ENCODE results near the gene CAV1. TPM values are rescaled to one million over a fixed set of nuclear protein-coding genes. Genes with fewer than 3 reads are reported as not detected.
A peak's percentile ranks its signal among the peaks of the same experiment; 100 is the strongest.

Gene CAV1
- total and polyA plus RNA-seq, 2 experiments from 2014 or later: 16.0 to 21.1 TPM

- TF ChIP-seq ZNF462 (CRISPR knock-in tag; IDR thresholded peaks at IDR 0.05) (no peak), EZH2phosphoT487 (IDR thresholded peaks at IDR 0.05; ENCODE audit: unreplicated experiment) (no peak), POLR2AphosphoS5 (IDR thresholded peaks at IDR 0.05; ENCODE audit: low read depth) (no peak), EZH2 (IDR thresholded peaks at IDR 0.05; ENCODE audit: low read depth, unreplicated experiment) (no peak), ZNF114 (CRISPR knock-in tag; IDR thresholded peaks at IDR 0.05) (no peak)
- Histone ChIP-seq H3K36me3 (ENCODE audit: insufficient read depth) (no peaks in the 10 kb centered on the region), H3K4me3 (no peak overlapping the region), H4K20me1 (replicated peaks; ENCODE audit: insufficient read depth) (no peaks in the 10 kb centered on the region), H2AFZ (no peak overlapping the region), H3K27ac (ENCODE audit: low read depth) (no peak overlapping the region), H3F3A (replicated peaks; ENCODE audit: low read depth) (no peaks in the 10 kb centered on the region), H3K27me3 (ENCODE audit: insufficient read depth) (no peaks in the 10 kb centered on the region), H3K9me2 (ENCODE audit: insufficient read depth) (no peaks in the 10 kb centered on the region), H3K4me1 (ENCODE audit: insufficient read depth) (peaks cover 26% of the 10 kb centered on the region), H3K4me2 (peak overlapping the region; percentile 13; the same call in 1 of the 2 replicates), H3K79me2 (replicated peaks; ENCODE audit: insufficient read depth) (no peaks in the 10 kb centered on the region)
- Mint-ChIP-seq H3K4me3 (no peak overlapping the region), H3K4me1 (peaks cover 34% of the 10 kb centered on the region), H3K27ac (no peak overlapping the region), H3K27me3 (ENCODE audit: insufficient read depth, low read depth, poor library complexity) (peaks cover 22% of the 10 kb centered on the region), H3K36me3 (ENCODE audit: low read depth) (no peaks in the 10 kb centered on the region), H3K9me3 (no peaks in the 10 kb centered on the region)
- ATAC-seq (no peak), DNase-seq (ENCODE audit: low spot score) (no peak)
Observed at GRCh38 chr7:116521046-116521664, 3.7 kb upstream of the CAV1 start.

- ATAC-seq (no peak), DNase-seq (ENCODE audit: low spot score) (peak; percentile 66)
- no peaks in the 10 kb centered on the region for H3K36me3 Mint-ChIP-seq (ENCODE audit: low read depth)
- H3K9me3 Mint-ChIP-seq: no peaks in the 10 kb centered on the region
- Histone ChIP-seq H3K27me3 (ENCODE audit: insufficient read depth) (peaks cover 7% of the 10 kb centered on the region), H3K79me2 (replicated peaks; ENCODE audit: insufficient read depth) (no peaks in the 10 kb centered on the region), H4K20me1 (replicated peaks; ENCODE audit: insufficient read depth) (no peaks in the 10 kb centered on the region), H3K9me2 (ENCODE audit: insufficient read depth) (no peaks in the 10 kb centered on the region), H3K36me3 (ENCODE audit: insufficient read depth) (no peaks in the 10 kb centered on the region), H3F3A (replicated peaks; ENCODE audit: low read depth) (no peaks in the 10 kb centered on the region), H3K27ac (ENCODE audit: low read depth) (no peak overlapping the region), H2AFZ (no peak overlapping the region), H3K4me3 (no peak overlapping the region), H3K4me2 (peak overlapping the region; percentile 13; the same call in 1 of the 2 replicates), H3K4me1 (ENCODE audit: insufficient read depth) (peaks cover 31% of the 10 kb centered on the region)
- H3K4me3 Mint-ChIP-seq: no peak overlapping the region
- TF ChIP-seq JUNB (IDR thresholded peaks at IDR 0.05; ENCODE audit: unreplicated experiment) (no peak), NANOG (IDR thresholded peaks at IDR 0.05; ENCODE audit: borderline replicate concordance) (peak; percentile 43; the same call in 1 of the 2 replicates), POLR2AphosphoS5 (IDR thresholded peaks at IDR 0.05; ENCODE audit: low read depth) (no peak), ZNF331 (CRISPR knock-in tag; IDR thresholded peaks at IDR 0.05; ENCODE audit: low read depth) (no peak), STAT1 (IDR thresholded peaks at IDR 0.05; ENCODE audit: unreplicated experiment) (no peak), EZH2phosphoT487 (IDR thresholded peaks at IDR 0.05; ENCODE audit: unreplicated experiment) (no peak)
- peaks cover 29% of the 10 kb centered on the region for H3K27me3 Mint-ChIP-seq (ENCODE audit: insufficient read depth, low read depth, poor library complexity)
- peaks cover 40% of the 10 kb centered on the region for H3K4me1 Mint-ChIP-seq
- H3K27ac Mint-ChIP-seq: 0 out of 2 replicates have a peak overlapping the region, but pooled peaks have one; percentile 24
Observed at GRCh38 chr7:116522247-116522646, 2.6 kb upstream of the CAV1 start.
